Endodermal cell (in vitro differentiated cells): ENCODE data around the gene RCN1. TPM values are rescaled to one million over a fixed set of nuclear protein-coding genes. Genes with fewer than 3 reads are reported as not detected.
"Not testable (repeated sequence)": the region's sequence is repeated elsewhere in the genome, so short reads cannot be mapped to it uniquely, and the experiment has no call there.

Experiments
- DNase-seq: peaks from one replicate; pipeline ENCODE4 v3.0.0-alpha.2; 2017
- H3K27ac ChIP-seq: 2 replicates; pipeline ENCODE4 v1.5.1; 2013; ENCODE audit warnings: mild to moderate bottlenecking, low read depth, low read length, moderate library complexity
- H3K27me3 ChIP-seq: 2 replicates; pipeline ENCODE4 v1.6.1; 2013; ENCODE audit warnings: mild to moderate bottlenecking, low read length, moderate library complexity; ENCODE audit not compliant: insufficient read depth, control insufficient read depth, poor library complexity, severe bottlenecking
- H3K36me3 ChIP-seq: 2 replicates; pipeline ENCODE4 v1.7.0; 2013; ENCODE audit warnings: mild to moderate bottlenecking, low read length, moderate library complexity; ENCODE audit not compliant: control insufficient read depth, insufficient read depth
- H3K4me1 ChIP-seq: one replicate; pipeline ENCODE4 v1.7.0; 2013; ENCODE audit warnings: low read length; ENCODE audit not compliant: control insufficient read depth, insufficient read depth
- H3K4me3 ChIP-seq: 2 replicates; pipeline ENCODE4 v1.5.1; 2013; ENCODE audit warnings: mild to moderate bottlenecking, low read length, moderate library complexity
- H3K9ac ChIP-seq: 2 replicates; pipeline ENCODE4 v1.6.1; 2013; ENCODE audit warnings: mild to moderate bottlenecking, low read length, moderate library complexity; ENCODE audit not compliant: poor library complexity, severe bottlenecking; ENCODE audit errors: extremely low read depth
- H3K9me3 ChIP-seq: 2 replicates; pipeline ENCODE4 v1.6.1; 2013; ENCODE audit warnings: mild to moderate bottlenecking, low read length, moderate library complexity; ENCODE audit not compliant: control insufficient read depth
- H3K27ac Mint-ChIP-seq: 2 replicates; pipeline ENCODE4 v1.8.0; 2020; ENCODE audit warnings: mixed read lengths
- H3K27me3 Mint-ChIP-seq: 2 replicates; pipeline ENCODE4 v1.8.0; 2021; ENCODE audit warnings: mild to moderate bottlenecking, mixed read lengths; ENCODE audit not compliant: insufficient read depth
- H3K36me3 Mint-ChIP-seq: 2 replicates; pipeline ENCODE4 v1.8.0; 2020; ENCODE audit warnings: low read depth, mixed read lengths
- H3K4me1 Mint-ChIP-seq: 2 replicates; pipeline ENCODE4 v1.8.0; 2020; ENCODE audit warnings: mixed read lengths
- H3K4me3 Mint-ChIP-seq: 2 replicates; pipeline ENCODE4 v1.8.0; 2020; ENCODE audit warnings: mild to moderate bottlenecking, moderate library complexity, mixed read lengths
- H3K9me3 Mint-ChIP-seq: 2 replicates; pipeline ENCODE4 v1.8.0; 2020; ENCODE audit warnings: mild to moderate bottlenecking, mixed read lengths
- WGBS, 2 experiments: methylation state at CpG; one replicate each; pipeline versions ENCODE4 v1.1.5 to v1.1.7; 2013; ENCODE audit warnings: missing lambda C conversion rate in 2 of 2, mixed read lengths in 1 of 2; ENCODE audit not compliant: insufficient coverage in 1 of 2, insufficient read length in 1 of 2; 5-methylcytosine and 5-hydroxymethylcytosine counted together
- total RNA-seq, 2 donors: library from RNA; stranded (reverse); fragmentation: NEBNext Ultra II Directional in 1 of 2; extraction: Animal tissue kit (Norgen Biotek cat#: 25700) in 1 of 2; gene quantifications; 2 replicates in 1 of 2; 3 replicates in 1 of 2; pipeline ENCODE4 v1.2.1, GENCODE V29; 2021
- TF ChIP-seq, protein P1 (sequence below): fragments of 200-600 bp; sonication (generic); conservative IDR thresholded peaks from 2 replicates; pipeline ENCODE4 v1.5.0; 2021; ENCODE audit warnings: antibody characterized with exemption, mild to moderate bottlenecking

Gene RCN1
- total RNA-seq, 2 donors from 2014 or later, result 99.5 to 136 TPM

DNA sequence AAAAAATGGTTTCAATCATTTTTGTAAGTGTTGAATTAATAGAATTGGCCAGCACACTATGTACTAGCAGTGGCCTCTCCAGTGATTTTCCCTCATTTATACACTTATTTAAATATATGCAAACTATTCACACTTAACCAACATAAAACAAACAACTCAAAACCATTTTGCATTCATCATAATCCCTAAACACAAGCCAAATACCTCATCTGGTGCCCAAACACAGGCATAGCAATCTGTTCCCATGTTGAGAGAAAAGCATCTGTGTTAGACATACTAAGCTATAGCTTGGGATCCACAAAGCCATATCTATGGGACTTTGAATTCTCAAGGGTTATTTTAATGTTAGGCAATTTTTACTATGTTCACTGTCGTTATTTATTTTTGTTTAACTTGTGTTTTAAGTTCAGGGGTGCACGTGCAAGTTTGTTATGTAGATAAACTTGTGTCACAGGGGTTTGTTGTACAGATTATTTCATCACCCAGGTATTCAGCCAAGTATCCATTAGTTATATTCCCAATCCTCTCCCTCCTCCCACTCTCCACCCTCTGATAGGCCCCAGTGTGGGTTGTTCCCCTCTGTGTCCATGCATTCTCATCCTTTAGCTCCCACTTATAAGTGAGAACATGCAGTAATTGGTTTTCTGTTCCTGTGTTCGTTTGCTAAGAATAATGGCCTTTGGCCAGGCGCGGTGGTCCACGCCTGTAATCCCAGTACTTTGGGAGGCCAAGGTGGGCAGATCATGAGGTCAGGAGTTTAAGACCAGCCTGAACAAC, 31.0 kb upstream of the RCN1 start:
- no peak overlapping the region for H3K4me3 Mint-ChIP-seq
- Histone ChIP-seq H3K27ac (no peak overlapping the region), H3K9ac (no peak overlapping the region), H3K4me3 (no peak overlapping the region), H3K27me3 (peaks cover 7% of the 10 kb centered on the region), H3K4me1 (no peaks in the 10 kb centered on the region), H3K9me3 (no peaks in the 10 kb centered on the region), H3K36me3 (no peaks in the 10 kb centered on the region)
- H3K4me1 Mint-ChIP-seq, result no peaks in the 10 kb centered on the region
- H3K36me3 Mint-ChIP-seq, result no peaks in the 10 kb centered on the region
- peaks cover 12% of the 10 kb centered on the region for H3K27me3 Mint-ChIP-seq
- TF ChIP-seq, protein P1, sequence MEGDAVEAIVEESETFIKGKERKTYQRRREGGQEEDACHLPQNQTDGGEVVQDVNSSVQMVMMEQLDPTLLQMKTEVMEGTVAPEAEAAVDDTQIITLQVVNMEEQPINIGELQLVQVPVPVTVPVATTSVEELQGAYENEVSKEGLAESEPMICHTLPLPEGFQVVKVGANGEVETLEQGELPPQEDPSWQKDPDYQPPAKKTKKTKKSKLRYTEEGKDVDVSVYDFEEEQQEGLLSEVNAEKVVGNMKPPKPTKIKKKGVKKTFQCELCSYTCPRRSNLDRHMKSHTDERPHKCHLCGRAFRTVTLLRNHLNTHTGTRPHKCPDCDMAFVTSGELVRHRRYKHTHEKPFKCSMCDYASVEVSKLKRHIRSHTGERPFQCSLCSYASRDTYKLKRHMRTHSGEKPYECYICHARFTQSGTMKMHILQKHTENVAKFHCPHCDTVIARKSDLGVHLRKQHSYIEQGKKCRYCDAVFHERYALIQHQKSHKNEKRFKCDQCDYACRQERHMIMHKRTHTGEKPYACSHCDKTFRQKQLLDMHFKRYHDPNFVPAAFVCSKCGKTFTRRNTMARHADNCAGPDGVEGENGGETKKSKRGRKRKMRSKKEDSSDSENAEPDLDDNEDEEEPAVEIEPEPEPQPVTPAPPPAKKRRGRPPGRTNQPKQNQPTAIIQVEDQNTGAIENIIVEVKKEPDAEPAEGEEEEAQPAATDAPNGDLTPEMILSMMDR, result no peak
- no peaks in the 10 kb centered on the region for H3K9me3 Mint-ChIP-seq
- 92 to 94% methylated on average over 4 to 6 of the region's 6 CpGs for WGBS, 2 experiments
- no peak for DNase-seq
- no peak overlapping the region for H3K27ac Mint-ChIP-seq

- TF ChIP-seq, protein P1, result no peak
- Mint-ChIP-seq H3K4me1 (peaks cover 4% of the 10 kb centered on the region), H3K27me3 (peaks cover 16% of the 10 kb centered on the region), H3K36me3 (no peaks in the 10 kb centered on the region), H3K9me3 (no peaks in the 10 kb centered on the region), H3K27ac (no peak overlapping the region), H3K4me3 (no peak overlapping the region)
- H3K36me3 ChIP-seq, result no peaks in the 10 kb centered on the region
- WGBS, 2 experiments, result 98% methylated on average over 3 of the region's 3 CpGs; no CpG with 5 or more reads in 1 of the 2 experiments
- H3K4me1 ChIP-seq, result no peaks in the 10 kb centered on the region
- H3K4me3 ChIP-seq, result no peak overlapping the region
- DNase-seq, result no peak
- no peaks in the 10 kb centered on the region for H3K9me3 ChIP-seq
- H3K27ac ChIP-seq, result no peak overlapping the region
- H3K9ac ChIP-seq, result no peak overlapping the region
- peaks cover 9% of the 10 kb centered on the region for H3K27me3 ChIP-seq
These were observed 28.3 kb upstream of the RCN1 start for GRCh38 chr11:32062540-32062939.

DNA sequence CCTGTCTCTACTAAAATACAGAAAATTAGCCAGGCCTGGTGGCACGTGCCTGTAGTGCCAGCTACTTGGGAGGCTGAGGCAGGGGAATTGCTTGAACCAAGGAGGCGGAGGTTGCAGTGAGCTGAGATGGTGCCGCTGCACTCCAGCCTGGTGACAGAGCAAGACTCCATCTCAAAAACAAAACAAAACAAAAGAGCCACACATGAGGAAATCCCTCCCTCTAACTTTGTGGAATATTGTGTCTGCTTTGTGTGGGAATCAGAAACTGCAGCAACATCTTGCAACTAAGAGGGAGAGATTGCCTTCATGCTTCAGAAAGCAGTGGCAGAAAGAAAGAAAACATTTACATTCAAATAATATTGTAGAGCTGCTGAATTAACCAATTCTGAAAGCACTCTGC, 27.8 kb upstream of the RCN1 start:
- not testable (repeated sequence) for H3K4me1 ChIP-seq, H3K36me3 ChIP-seq, H3K9me3 ChIP-seq, H3K36me3 Mint-ChIP-seq, H3K9ac ChIP-seq, H3K4me1 Mint-ChIP-seq, DNase-seq, H3K4me3 Mint-ChIP-seq, H3K4me3 ChIP-seq, H3K27ac Mint-ChIP-seq, H3K9me3 Mint-ChIP-seq, H3K27ac ChIP-seq
- peaks cover 13% of the 10 kb centered on the region for H3K27me3 Mint-ChIP-seq
- H3K27me3 ChIP-seq, result peaks cover 14% of the 10 kb centered on the region
- 67 to 85% methylated on average over 1 to 3 of the region's 3 CpGs for WGBS, 2 experiments
